NB4 (cell line): Measurements from ENCODE around the gene CLEC2A.

Source experiments
- DNase-seq: peaks from one replicate; pipeline ENCODE4 v3.0.0; 2010; ENCODE audit warnings: low read depth
- H3K4me3 ChIP-seq: one replicate; pipeline ENCODE4 v1.5.1; 2011; ENCODE audit warnings: mild to moderate bottlenecking, low read depth, low read length, moderate library complexity
- MYC ChIP-seq: IDR thresholded peaks from 2 replicates; pipeline ENCODE4 v1.6.1; 2011; ENCODE audit warnings: low read depth, low read length
- POLR2A ChIP-seq: IDR thresholded peaks from 2 replicates; pipeline ENCODE4 v1.6.1; 2011; ENCODE audit warnings: mild to moderate bottlenecking; ENCODE audit not compliant: insufficient read length; ENCODE audit errors: extremely low read depth
- TF ChIP-seq, protein P1 (sequence below): IDR thresholded peaks from 2 replicates; pipeline ENCODE4 v1.6.1; 2011; ENCODE audit warnings: low read depth, low read length
- TF ChIP-seq, protein P2 (sequence below): IDR thresholded peaks from one replicate; pipeline ENCODE4 v1.5.1; 2012; ENCODE audit warnings: low read depth, low read length

The CLEC2A gene

DNA sequence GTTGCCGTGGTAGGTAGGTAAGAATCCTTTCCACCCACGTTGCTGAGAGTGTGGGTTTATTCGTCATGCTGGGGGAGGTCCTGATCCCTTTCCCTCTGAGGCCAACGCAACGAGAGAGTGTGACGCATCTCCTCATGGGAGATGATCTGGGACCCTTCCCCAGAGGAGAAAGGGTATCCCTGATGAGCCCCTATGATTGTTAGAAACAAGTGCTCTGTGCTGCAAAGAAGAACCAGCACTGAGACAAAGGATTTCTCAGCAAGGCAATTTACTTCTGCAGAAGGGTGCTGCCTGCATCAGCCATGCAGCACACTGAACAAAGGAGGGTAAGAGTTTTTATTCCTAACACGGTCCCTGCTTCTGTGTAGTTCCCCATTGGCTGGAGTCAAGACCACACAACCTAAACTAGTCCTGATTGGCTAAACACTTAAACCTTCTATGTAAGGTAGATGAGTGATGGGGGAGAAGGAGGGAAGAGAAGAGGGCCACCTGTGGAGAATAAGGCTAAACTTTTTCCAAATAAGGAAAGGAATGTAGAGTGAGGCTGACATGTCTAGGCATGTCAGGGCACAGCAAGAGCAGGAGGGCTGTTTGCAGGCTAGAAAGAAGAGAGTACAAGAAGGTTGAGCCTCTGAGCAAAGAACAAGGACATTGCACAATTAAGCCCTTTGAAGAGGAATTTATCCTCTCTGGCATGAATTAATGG lies 21.3 kb downstream of the CLEC2A start:
- no peak for DNase-seq
- TF ChIP-seq, protein P1, sequence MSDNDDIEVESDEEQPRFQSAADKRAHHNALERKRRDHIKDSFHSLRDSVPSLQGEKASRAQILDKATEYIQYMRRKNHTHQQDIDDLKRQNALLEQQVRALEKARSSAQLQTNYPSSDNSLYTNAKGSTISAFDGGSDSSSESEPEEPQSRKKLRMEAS: no peak
- TF ChIP-seq POLR2A (no peak), MYC (no peak)
- TF ChIP-seq, protein P2, sequence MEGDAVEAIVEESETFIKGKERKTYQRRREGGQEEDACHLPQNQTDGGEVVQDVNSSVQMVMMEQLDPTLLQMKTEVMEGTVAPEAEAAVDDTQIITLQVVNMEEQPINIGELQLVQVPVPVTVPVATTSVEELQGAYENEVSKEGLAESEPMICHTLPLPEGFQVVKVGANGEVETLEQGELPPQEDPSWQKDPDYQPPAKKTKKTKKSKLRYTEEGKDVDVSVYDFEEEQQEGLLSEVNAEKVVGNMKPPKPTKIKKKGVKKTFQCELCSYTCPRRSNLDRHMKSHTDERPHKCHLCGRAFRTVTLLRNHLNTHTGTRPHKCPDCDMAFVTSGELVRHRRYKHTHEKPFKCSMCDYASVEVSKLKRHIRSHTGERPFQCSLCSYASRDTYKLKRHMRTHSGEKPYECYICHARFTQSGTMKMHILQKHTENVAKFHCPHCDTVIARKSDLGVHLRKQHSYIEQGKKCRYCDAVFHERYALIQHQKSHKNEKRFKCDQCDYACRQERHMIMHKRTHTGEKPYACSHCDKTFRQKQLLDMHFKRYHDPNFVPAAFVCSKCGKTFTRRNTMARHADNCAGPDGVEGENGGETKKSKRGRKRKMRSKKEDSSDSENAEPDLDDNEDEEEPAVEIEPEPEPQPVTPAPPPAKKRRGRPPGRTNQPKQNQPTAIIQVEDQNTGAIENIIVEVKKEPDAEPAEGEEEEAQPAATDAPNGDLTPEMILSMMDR: no peak

DNA sequence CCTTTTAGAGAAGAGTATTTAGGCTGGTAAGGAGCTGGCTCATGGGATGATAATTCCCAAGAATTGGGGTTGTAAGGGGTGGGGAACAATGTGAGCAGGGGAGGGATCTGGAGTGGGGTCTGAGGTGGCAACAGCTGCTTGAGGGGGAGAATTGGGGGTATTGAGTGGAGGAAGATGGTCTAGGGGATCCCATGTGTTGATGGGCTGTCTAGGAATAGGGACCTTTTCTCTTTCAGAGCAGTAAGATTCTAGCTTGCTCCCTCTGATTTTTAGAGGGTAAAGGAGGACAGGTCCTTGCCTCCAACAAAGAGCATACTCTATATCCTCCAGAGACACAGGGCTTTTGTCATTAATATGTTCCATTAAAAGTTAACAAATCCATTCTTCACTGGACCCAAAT lies 22.4 kb downstream of the CLEC2A start:
- DNase-seq: no peak
- no peak overlapping the region for H3K4me3 ChIP-seq
- TF ChIP-seq, protein P1: no peak
- no peak for TF ChIP-seq MYC

More for the DNA sequence above, 21.3 kb downstream of the CLEC2A start:
- H3K4me3 ChIP-seq: no peak overlapping the region

DNA sequence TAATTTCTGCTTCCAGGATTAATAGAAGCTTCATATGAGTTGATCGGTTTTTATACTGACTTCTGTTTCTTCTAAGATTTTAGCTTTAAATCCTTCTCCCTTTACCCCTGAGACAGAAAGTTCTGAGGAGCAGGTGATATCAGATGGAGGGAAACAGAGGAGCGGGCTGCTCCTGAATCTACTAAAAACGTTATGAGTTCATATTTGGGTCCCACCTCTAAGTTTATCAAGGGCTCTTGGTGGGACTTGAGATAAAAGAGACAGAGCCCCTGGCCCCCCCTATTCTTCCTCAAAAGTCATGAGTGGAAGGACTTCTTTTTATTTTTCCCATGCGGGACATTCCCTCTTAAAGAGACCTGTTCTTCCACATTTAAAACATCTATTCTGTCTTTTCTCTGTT lies 23.8 kb downstream of the CLEC2A start:
- DNase-seq: no peak
- TF ChIP-seq, protein P2: no peak
- TF ChIP-seq, protein P1: no peak
- TF ChIP-seq MYC: no peak
- no peak for TF ChIP-seq POLR2A
- no peak overlapping the region for H3K4me3 ChIP-seq

DNA sequence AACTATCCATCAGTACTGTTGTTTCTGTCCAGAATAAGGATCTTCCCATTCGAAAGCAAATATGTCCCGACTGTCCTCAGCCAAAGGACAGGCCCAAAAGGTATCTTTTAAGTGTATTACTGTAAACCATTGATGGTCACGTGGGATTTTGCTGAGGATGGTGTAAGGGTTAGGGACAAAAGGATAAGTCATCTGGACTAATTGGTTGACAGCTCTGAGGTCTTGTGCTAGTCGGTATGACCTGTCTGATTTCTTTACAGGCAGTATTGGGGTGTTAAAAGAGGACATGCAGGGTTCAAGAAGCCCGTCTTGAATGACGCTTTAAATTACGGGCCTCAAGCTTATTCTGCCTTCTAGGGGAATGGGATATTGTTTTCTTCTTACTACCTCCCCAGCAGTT lies 24.4 kb downstream of the CLEC2A start:
- no peak for DNase-seq
- no peak overlapping the region for H3K4me3 ChIP-seq
- TF ChIP-seq, protein P1: no peak
- TF ChIP-seq POLR2A (no peak), MYC (no peak)
- TF ChIP-seq, protein P2: no peak

DNA sequence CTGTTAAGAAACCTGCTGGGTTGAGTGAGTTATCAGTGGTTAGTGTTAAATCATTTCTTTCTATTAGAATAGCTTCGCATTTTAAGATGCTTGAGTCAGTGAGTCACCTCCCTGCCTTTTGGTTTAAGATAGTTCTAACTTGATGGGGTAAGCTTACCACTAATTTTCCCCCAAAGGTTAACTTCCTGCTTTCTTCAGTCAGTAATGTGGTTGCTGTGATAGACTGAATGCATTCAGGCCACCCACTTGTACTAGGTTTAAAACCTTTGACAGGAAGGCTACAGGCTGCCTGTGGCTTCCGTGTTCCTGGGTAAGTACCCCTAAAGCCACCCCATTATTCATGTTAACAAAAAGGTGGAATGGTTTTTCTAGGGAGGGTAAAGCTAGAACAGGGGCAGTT lies 25.3 kb downstream of the CLEC2A start:
- H3K4me3 ChIP-seq: no peak overlapping the region
- peak; percentile 39 for DNase-seq
- TF ChIP-seq, protein P1: no peak
- TF ChIP-seq MYC (no peak), POLR2A (no peak)
- TF ChIP-seq, protein P2: no peak

DNA sequence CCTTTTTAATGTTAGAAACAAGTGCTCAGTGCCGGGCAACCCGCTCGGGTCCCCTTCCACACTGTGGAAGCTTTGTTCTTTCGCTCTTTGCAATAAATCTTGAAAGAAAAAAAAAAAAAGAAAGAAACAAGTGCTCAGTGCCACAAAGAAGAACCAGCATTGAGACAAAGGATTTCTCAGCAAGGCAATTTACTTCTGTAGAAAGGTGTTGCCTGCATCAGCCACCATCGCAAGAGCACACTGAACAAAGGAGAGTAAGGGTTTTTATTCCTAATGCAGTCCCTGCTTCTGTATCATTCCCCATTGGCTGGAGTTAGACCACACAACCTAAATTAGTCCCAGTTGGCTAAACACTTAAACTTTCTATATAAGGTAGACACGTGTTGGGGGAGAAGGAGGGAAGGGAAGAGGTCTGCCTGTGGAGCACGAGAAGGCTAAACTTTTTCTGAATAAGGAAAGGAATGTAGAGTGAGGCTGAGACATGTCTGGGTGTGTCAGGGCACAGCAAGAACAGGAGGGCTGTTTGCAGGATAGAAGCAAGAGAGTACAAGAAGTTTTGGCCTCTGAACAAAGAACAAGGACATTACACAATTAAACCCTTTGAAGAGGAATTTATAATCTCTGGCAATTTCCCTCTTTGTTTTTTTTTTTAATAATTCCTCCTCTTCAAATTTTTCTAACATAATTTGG lies 29.5 kb downstream of the CLEC2A start:
- TF ChIP-seq, protein P2: no peak
- TF ChIP-seq, protein P1: no peak
- TF ChIP-seq POLR2A (no peak), MYC (no peak)
- DNase-seq: no peak
- H3K4me3 ChIP-seq: no peak overlapping the region
